Activated CD4-positive, CD25-positive, alpha-beta regulatory T cell (primary cell): ENCODE measurements around the gene CYP27B1.
A peak's percentile ranks its signal among the peaks of the same experiment; 100 is the strongest.
"Not testable (repeated sequence)": the region's sequence is repeated elsewhere in the genome, so short reads cannot be mapped to it uniquely, and the experiment has no call there.

ENCODE experiments used
- DNase-seq, 4 experiments: peaks; one replicate each; lab custom pipeline; 2025; lab: John Stamatoyannopoulos, UW

The CYP27B1 gene

DNA sequence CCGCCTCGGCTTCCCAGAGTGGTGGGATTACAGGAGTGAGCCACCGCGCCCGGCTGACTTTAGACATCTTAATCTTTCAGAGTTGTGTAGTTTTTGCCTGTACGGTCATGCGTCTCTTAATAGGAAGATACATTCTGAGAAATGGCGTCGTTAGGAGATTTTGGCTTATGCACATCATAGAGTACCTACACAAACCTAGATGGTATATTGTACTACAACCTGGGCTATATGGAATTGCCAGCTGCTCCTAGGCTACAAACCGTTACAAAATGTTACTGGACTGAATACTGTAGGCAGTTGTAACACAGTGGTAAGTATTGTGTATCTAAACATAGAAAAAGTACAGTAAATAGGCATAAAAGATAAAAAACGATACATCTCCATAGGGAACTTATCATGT, 17.0 kb upstream of the CYP27B1 start:
- DNase-seq, result no peak

DNA sequence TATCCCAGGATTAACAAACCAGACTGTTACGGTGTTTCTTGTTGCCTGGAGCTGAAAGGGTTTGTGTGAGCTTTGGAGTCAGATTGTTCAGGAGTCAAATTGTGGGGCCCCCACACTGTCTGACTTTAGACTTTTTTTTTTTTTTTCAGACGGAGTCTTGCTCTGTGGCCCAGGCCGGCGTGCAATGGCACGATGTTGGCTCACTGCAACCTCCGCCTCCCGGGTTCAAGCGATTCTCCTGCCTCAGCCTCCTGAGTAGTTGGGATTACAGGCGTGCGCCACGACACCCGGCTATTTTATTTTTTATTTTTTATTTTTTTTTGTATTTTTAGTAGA, 16.6 kb upstream of the CYP27B1 start:
- DNase-seq, result no peak

DNA sequence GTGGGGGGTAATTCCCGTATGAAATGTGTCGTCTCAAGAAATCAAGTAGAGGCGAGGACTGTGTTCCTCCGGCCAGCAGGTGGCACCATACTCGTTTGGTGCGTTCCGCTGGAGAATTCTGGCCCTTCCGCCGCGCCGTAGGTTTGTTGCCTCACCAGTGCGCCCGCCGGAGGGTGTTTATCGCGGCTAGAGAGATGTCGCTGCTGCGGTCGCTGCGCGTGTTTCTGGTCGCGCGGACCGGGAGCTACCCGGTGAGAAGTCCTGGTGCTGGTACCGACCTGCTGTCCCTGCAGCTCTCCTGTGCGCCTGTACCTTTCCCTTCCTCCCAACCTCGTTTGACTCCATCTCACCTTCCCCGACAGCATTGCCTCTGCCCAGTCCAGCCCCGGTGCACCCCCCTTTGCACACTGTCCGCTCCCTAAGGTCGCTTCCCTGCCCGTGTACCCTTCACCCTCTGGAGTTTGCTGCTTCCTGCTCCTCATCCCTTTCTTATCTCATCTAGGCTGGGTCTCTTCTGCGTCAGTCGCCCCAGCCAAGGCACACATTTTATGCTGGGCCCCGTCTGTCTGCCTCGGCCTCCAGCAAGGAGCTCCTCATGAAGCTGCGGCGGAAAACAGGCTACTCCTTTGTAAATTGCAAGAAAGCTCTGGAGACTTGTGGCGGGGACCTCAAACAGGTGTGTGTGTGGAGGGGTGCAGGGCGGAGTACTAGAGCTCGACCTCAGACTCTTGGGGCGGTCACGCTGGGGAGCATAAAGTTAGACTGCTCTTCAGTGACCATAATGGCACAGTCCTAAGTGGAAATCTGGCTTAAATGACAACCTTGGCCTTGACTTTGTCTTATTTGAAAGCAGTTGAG, 16.0 kb upstream of the CYP27B1 start, which contains the start of gene TSFM:
Gene TSFM (plus strand): TSS at position 180 of the 858 bp plus-strand sequence. CDS start 15 bp downstream, at position 195.
- DNase-seq, result peak; percentile 90 to 98 (median 94)

DNA sequence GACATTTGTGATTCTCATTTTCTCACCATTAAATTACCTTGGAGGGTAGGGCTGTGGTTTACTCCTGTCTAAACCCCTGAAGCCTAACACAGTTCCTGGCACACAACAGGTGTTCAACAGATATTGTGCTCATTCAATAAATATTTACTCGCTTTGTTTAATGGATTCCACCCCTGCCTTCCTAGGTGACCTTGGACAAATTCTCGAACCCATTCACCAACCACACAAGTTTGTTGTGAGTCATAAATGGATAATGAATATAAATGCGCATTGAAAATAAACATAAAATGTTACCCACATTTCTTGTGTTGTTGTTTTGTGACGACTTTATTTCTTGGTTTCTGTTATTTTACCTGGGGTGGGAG, 15.3 kb upstream of the CYP27B1 start:
- DNase-seq, result no peak

DNA sequence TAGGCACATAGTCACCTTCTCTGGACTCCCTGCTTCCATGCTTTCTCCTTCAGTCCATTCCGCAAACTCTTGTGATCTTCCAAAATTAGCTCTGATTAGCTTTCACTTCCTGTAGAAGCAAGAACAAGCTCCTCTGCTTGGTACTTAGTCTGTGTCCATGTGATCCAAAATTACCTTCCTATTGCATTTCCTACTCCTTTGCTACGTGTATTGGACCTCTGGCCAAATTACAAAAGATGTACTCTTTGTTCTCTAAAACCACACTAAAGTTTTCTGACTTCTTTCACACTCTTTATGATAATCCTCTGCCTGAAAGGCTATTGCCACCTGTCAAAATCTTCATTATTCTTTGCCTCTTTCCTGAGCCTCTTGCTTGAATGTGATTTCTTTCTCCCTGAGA, 14.9 kb upstream of the CYP27B1 start:
- no peak for DNase-seq

DNA sequence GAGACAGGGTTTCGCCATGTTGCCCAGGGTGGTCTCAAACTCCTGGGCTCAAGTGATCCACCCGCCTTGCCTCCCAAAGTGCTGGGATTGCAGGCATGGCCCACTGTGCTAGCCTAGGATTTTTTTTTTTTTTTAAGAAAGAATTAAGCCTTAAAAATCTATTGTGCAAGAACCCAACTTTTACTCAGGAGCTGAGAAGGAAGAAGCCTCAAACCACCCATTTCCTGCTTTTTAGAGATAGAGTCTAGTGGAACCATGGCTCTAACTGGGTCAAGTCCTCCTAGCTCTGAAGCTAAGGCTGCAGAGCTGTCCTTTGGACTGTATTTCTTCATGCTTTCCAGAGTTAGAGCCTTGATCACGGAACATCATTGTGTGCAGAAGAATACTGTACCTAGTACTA, 14.4 kb upstream of the CYP27B1 start:
- no peak for DNase-seq

DNA sequence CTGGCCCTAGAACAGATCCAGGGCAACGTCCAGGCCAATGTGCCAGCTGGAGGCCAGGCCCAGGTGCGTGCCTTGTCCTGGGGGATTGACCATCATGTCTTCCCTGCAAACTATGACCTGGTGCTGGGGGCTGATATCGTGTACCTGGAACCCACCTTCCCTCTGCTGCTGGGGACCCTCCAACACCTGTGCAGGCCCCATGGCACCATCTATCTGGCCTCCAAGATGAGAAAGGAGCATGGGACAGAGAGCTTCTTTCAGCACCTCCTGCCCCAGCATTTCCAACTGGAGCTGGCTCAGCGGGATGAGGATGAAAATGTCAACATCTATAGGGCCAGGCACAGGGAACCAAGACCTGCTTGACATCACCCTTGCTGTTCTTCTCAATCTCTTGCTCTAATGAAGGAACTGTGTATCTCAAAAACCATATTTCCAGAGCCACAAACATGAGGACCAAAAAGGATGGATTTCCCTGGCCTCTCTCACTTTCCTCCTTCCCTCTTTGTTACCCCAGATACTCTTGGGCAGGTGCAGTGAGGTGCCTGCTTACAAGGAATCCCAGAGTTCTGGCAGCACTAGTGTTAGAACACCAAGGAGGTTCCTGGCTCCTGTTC, 13.5 kb upstream of the CYP27B1 start:
- no peak for DNase-seq

DNA sequence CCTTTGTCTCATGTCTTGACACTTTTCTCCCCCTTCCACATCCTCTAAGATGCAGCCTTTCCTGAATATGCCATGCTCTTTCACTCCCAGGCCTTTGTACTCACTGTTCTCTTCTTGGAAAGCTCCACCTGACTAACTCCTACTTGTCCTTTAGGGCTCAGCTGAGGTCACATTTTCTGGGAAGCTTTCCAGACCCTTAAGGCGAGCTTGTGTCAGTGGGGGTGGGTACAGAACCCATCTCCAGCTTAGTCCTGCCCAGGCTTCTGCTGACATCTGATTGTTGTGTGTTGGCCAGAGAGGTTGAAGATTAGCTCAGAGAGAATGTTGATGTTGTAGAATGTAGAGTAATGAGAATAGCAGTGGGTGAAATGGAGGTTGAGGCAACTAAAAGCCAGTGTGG, 12.9 kb upstream of the CYP27B1 start:
- DNase-seq, result no peak

DNA sequence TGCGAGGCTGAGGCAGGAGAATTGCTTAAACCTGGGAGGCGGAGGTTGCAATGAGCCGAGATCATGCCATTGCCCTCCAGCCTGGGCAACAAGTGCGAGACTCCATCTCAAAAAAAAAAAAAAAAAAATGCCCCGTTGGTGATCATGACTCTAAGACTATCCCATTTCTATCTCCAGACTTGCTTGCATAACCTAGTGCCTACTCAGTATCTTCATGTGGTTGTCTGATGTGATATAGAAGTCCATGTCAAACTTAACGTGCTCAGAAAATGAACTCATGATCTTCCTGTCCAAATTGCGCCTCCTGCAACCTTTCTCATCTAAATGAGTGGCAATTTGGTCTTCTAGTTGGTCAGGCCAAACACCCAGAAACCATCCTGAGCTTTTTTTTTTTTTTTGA, 11.0 kb upstream of the CYP27B1 start:
- no peak for DNase-seq

DNA sequence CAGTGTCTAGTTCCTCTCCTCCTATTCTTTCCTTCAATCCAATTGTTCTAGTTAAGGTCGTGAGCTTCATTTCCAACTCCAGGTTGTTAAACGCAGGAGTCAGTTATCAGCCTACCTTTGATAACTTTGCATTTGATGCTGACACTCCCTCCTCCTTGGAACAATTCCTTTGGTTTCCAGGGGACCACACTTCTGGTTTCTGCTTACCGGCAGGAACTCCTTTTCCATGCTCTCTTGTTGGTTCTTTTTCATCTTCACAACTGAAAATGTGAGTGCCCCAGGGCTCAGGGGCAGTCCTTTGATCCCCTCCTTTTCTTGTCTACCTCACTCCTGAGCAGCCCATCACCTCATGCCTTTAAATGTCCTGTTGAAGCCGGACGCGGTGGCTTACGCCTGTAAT, 10.5 kb upstream of the CYP27B1 start:
- no peak for DNase-seq

DNA sequence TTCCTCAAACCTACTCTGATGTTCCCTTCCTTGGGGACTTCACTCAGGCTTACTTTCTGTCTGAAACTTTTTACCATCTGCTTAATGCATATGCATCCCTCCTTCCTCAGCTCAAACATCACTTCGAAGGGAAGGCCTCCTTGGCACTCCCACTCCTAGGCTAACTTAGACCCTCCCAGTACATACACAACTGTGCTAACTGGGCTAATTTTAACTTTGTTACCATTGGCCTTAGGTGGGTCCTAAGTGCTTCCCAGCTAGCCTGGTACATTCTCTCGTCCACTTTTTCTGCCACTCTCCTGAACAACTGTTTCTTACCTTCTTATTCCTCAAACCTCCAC, 9.3 kb upstream of the CYP27B1 start:
- DNase-seq, result no peak

DNA sequence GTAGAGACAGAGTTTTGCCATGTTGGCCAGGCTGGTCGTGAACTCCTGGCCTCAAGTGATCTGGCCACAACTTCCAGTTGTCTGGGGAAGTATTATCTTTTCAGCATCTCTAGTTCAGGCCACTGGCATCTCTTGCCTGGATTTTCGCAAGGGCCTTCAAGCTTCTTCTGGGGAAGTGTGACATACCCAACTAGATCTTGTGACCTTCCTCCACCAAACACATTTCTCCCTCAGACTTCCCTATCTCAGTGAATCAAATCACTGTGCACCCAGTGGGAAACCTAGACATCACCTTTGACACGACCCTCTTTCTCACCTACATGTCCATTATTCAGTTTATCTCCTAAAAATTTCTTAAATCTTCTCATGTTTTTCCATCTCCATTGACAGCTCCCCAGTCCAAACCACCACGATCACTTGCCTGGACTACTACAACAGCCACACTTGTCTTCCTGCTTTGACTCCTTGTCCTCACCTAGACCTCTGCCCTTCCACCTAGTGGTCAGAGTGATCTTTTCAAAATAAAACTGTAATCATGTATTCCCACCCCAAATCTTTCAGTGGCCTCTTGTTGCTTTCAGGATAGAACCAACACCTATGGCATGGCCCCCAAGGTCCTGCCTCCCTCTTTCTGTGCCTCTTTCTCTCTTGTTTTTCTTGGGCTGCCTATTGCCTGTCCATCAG, 8.8 kb upstream of the CYP27B1 start:
- DNase-seq, result no peak

DNA sequence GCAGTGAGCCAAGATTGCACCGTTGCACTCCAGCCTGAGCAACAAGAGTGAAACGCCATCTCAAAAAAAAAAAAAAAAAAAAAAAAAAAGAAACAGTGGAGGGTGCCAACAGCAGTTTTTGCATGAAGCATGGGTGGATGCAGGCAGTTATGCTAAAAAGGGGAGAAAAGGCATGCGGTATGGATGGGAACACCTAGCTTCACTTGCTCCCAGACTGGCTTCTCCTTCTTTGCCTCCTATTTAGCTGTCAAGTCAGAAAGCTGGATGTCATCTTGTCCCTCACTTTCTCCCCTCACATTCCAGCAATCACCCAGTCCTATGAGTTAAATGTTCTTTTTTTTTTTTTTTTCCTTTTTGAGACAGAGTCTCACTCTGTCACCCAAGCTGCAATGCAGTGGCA, 8.2 kb upstream of the CYP27B1 start:
- DNase-seq, result no peak

DNA sequence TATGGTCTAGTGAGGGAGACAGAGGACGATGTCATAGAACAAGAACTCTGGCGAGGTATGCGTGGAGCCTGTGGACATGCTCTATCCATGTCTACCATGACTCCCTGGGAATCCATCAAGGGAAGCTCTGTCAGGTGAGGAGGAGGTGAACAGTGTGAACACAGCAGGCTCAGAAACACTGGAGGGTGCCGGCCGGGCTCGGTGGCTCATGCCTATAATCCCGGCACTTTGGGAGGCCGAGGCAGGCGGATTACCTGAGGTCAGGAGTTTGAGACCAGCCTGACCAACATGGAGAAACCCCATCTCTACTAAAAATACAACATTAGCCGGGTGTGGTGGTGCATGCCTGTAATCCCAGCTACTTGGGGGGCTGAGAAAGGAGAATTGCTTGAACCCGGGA, 7.8 kb upstream of the CYP27B1 start:
- DNase-seq, result not testable (repeated sequence)

DNA sequence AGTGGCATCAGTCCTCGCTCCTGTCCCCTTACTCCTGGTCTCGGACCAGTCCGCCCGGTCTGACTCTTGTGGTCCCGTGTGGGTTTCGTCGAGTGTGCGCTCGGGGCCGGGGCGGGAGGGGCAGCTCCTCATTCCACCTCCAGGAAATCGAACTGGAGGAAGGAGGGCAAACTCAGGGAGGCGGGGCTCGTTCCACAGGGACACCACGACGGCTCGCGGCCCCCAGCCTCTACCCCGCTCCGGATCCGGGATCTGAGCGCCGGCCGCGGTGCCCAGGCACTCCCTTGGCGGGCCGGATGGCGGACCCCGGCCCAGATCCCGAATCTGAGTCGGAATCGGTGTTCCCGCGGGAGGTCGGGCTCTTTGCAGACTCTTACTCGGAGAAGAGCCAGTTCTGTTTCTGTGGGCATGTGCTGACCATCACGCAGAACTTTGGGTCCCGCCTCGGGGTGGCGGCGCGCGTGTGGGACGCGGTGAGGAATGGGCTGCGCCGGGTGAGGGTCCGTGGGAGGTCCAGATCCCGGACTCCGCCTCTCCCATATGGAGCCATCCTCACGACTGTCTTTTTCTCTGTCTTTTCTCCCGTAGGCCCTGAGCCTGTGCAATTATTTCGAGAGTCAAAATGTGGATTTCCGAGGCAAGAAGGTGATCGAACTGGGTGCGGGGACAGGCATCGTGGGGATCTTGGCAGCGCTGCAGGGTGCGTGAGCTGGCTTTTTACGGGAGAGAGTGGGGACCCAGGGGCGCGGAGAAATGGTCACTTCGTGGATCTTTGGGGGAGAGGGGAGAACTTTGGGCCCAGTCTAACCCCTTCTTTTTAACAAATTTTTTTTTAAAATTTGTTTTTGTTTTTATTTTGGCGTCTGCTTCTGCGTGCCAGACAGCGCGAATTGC, 5.8 kb upstream of the CYP27B1 start, which contains the start of gene EEF1AKMT3:
Gene EEF1AKMT3 (plus strand): TSS at position 186 of the 894 bp plus-strand sequence. CDS start 111 bp downstream, at position 297.
- no peak for DNase-seq

DNA sequence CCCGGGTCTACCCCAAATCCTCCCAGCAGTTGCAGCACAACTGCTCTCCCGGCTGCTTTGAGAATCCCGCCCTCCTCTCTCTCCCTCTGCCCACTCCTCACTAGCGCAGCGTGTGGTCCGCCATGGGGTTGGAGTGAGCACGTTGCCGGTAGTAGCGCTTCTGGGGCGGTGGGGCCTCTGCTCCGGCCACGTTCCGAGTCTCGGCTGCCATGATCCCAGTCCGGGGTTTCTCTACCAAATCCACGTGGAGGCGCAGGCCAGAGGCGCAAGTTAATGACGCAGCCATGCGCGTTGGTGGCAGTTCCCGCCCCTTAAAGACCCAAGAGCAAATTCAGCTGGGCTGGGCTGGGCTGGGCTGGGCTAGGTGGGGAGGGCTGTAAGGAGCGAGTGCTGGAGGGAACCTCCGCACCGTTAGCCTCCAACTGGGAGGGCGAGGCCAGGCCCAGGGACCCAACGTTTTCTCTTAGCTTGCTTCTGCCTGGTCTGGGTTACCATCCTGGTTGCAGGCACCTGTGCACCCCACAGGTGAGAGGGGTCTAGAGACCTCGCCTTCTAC, 5.1 kb upstream of the CYP27B1 start, which contains the start of gene METTL1:
Gene METTL1 (minus strand): TSS at position 233 of the 556 bp plus-strand sequence. CDS start 22 bp downstream, at position 211.
- DNase-seq, result peak; percentile 70 to 83 (median 78)

DNA sequence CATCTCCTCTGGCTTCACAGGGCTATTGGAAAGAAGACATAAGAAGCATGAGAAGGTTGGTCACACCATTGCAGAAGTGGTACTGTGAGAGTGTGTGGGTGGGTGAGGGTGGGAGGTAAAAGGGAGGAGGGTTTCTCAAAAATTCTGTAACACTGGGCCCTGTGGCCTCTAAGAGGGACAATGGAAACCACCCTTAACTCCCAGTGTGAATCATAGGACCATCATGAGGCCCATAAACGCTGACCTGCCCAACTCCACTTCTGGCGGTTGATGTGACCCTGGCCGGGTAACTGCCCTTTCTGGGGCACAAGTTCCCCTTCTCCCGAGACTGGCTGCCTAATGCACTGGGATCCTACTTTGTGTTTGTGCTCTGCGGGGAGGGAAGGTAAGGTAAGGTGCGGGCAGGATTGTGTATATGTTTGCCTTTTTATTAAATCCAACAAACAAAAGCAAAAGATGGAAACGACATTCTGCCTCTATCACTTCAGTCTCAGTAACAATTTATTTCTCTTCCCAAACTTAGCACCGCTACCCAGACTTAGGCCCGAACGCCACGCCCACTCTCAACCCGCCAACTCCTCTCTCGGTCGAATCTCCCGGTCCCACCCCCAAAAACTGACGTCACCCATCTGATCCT, 4.5 kb upstream of the CYP27B1 start:
- peak in 3 of 4 experiments; percentile 40 to 80 (median 79) for DNase-seq

DNA sequence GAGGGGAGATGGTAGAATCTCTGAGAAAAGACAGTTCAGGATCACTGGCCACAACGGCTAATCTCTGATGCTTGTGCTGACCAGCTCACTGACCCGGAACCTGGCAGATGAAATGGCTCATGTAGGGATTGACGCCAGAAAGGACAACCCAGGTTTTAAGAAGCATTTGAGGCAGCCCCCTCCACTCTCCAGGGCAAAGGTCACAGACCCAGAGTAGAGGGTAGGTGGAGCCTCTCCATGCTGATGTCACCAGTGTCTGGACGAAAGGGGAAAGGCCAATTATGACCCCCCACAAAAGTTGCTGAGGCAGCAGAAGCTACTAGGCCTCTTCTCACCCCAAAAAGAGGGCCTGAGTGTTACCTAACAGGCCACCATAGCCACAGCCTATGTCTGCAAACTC, 3.9 kb upstream of the CYP27B1 start:
- DNase-seq, result no peak

DNA sequence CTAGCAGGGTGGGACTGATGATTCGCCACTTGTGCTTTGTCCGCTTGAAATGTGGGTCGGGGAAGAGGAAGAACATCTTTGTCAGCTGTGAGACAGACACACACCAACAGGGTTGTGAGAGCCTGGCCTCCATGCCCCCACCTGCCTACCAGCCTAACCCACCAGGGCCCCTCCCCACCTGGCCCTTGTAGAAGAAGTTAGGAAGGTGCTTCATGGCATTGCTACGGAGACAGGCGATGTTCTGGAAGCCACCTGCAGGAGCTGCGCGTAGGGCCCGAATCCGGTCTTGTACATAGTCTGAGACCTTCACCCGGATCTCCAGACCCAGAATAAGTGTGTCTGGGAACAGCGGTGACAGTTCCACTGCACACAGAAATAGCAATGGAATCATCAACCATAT, 2.7 kb upstream of the CYP27B1 start:
- DNase-seq, result no peak

DNA sequence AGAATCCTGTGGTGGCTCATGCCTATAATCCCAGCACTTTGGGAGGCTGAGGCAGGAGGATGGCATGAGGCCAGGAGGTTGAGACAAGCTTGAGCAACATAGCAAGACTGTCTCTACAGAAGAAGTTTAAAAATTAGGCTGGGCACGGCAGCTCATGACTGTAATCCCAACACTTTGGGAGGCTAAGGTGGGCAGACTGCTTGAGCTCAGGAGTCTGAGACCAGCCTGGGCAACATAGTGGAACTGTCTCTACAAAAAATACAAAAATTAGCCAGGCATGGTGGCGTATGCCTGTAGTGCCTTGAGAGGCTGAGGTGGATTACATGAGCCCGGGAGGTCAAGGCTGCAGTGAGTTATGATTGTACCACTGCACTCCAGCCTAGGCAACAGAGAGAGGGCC, 998 bp upstream of the CYP27B1 start:
- no peak for DNase-seq

DNA sequence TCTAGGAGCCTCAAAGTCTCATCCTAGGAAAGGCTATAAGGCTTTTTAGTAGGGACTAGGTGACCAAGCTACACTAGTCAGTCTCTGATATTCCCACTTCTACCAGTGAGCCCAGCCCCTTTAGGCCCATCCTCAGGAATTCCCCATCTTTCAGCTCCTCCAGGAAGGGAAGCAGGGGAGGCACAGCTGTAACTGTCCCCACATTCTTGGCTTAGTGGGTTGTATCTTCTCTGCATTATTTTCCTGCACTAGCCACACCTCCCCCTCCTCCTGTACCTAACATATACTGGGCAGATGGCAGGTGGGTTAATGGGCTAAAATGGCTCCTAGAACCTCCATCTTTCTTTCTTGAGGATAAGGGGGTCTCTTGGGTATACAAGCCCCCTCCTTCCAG, 424 bp upstream of the CYP27B1 start:
- no peak for DNase-seq
